ENCODE results near the gene HS3ST3A1. TPM values are rescaled to one million over a fixed set of nuclear protein-coding genes. Genes with fewer than 3 reads are reported as not detected.

HS3ST3A1 gene
- total RNA-seq, 1 experiment from 2014 or later: 10.4 TPM

GRCh38 chr17:13490427-13490826 lies 111.3 kb downstream of the HS3ST3A1 start:
- no peak overlapping the region for H3K4me3 ChIP-seq (ENCODE audit: insufficient read depth, low read depth, low read length)
- H3K36me3 ChIP-seq (replicated peaks; ENCODE audit: control insufficient read depth, insufficient read depth, low read length): no peaks in the 10 kb centered on the region
- no peak for DNase-seq
- H3K27me3 ChIP-seq (ENCODE audit: control insufficient read depth, insufficient read depth, low read length): no peaks in the 10 kb centered on the region

- H3K27me3 ChIP-seq (ENCODE audit: control insufficient read depth, insufficient read depth, low read length): no peaks in the 10 kb centered on the region
- no peak overlapping the region for H3K4me3 ChIP-seq (ENCODE audit: insufficient read depth, low read depth, low read length)
- H3K36me3 ChIP-seq (replicated peaks; ENCODE audit: control insufficient read depth, insufficient read depth, low read length): no peaks in the 10 kb centered on the region
- DNase-seq: no peak
Observed at GRCh38 chr17:13485327-13485726, 116.4 kb downstream of the HS3ST3A1 start.

GRCh38 chr17:13484020-13484419 lies 117.7 kb downstream of the HS3ST3A1 start:
- H3K27me3 ChIP-seq (ENCODE audit: control insufficient read depth, insufficient read depth, low read length): no peaks in the 10 kb centered on the region
- DNase-seq: no peak
- H3K4me3 ChIP-seq (ENCODE audit: insufficient read depth, low read depth, low read length): no peak overlapping the region
- H3K36me3 ChIP-seq (replicated peaks; ENCODE audit: control insufficient read depth, insufficient read depth, low read length): no peaks in the 10 kb centered on the region

- no peak for DNase-seq
- Histone ChIP-seq H3K36me3 (replicated peaks; ENCODE audit: control insufficient read depth, insufficient read depth, low read length) (no peaks in the 10 kb centered on the region), H3K4me3 (ENCODE audit: insufficient read depth, low read depth, low read length) (no peak overlapping the region)
Observed at GRCh38 chr17:13480877-13481276, 120.9 kb downstream of the HS3ST3A1 start.

GRCh38 chr17:13478326-13478830 lies 123.4 kb downstream of the HS3ST3A1 start:
- no peak overlapping the region for H3K4me3 ChIP-seq (ENCODE audit: insufficient read depth, low read depth, low read length)
- H3K27me3 ChIP-seq (ENCODE audit: control insufficient read depth, insufficient read depth, low read length): no peaks in the 10 kb centered on the region
- DNase-seq: no peak
- H3K36me3 ChIP-seq (replicated peaks; ENCODE audit: control insufficient read depth, insufficient read depth, low read length): no peaks in the 10 kb centered on the region

More at GRCh38 chr17:13480877-13481276, 120.9 kb downstream of the HS3ST3A1 start:
- no peaks in the 10 kb centered on the region for H3K27me3 ChIP-seq (ENCODE audit: control insufficient read depth, insufficient read depth, low read length)

GRCh38 chr17:13477180-13477611 lies 124.5 kb downstream of the HS3ST3A1 start:
- H3K36me3 ChIP-seq (replicated peaks; ENCODE audit: control insufficient read depth, insufficient read depth, low read length): no peaks in the 10 kb centered on the region
- H3K4me3 ChIP-seq (ENCODE audit: insufficient read depth, low read depth, low read length): no peak overlapping the region
- no peaks in the 10 kb centered on the region for H3K27me3 ChIP-seq (ENCODE audit: control insufficient read depth, insufficient read depth, low read length)
- no peak for DNase-seq

- Histone ChIP-seq H3K4me3 (ENCODE audit: insufficient read depth, low read depth, low read length) (no peak overlapping the region), H3K27me3 (ENCODE audit: control insufficient read depth, insufficient read depth, low read length) (no peaks in the 10 kb centered on the region), H3K36me3 (replicated peaks; ENCODE audit: control insufficient read depth, insufficient read depth, low read length) (no peaks in the 10 kb centered on the region)
- no peak for DNase-seq
Observed at GRCh38 chr17:13476720-13477119, 125.0 kb downstream of the HS3ST3A1 start.

- H3K36me3 ChIP-seq (replicated peaks; ENCODE audit: control insufficient read depth, insufficient read depth, low read length): no peaks in the 10 kb centered on the region
- no peak overlapping the region for H3K4me3 ChIP-seq (ENCODE audit: insufficient read depth, low read depth, low read length)
- no peak for DNase-seq
- H3K27me3 ChIP-seq (ENCODE audit: control insufficient read depth, insufficient read depth, low read length): no peaks in the 10 kb centered on the region
Observed at GRCh38 chr17:13475574-13476223, 126.0 kb downstream of the HS3ST3A1 start.

GRCh38 chr17:13474073-13474800 lies 127.5 kb downstream of the HS3ST3A1 start:
- Histone ChIP-seq H3K27me3 (ENCODE audit: control insufficient read depth, insufficient read depth, low read length) (no peaks in the 10 kb centered on the region), H3K36me3 (replicated peaks; ENCODE audit: control insufficient read depth, insufficient read depth, low read length) (no peaks in the 10 kb centered on the region), H3K4me3 (ENCODE audit: insufficient read depth, low read depth, low read length) (no peak overlapping the region)
- no peak for DNase-seq

- DNase-seq: no peak
- Histone ChIP-seq H3K4me3 (ENCODE audit: insufficient read depth, low read depth, low read length) (no peak overlapping the region), H3K36me3 (replicated peaks; ENCODE audit: control insufficient read depth, insufficient read depth, low read length) (no peaks in the 10 kb centered on the region), H3K27me3 (ENCODE audit: control insufficient read depth, insufficient read depth, low read length) (no peaks in the 10 kb centered on the region)
Observed at GRCh38 chr17:13465678-13466077, 136.1 kb downstream of the HS3ST3A1 start.

GRCh38 chr17:13462673-13463124 lies 139.0 kb downstream of the HS3ST3A1 start:
- no peak for DNase-seq
- Histone ChIP-seq H3K4me3 (ENCODE audit: insufficient read depth, low read depth, low read length) (no peak overlapping the region), H3K36me3 (replicated peaks; ENCODE audit: control insufficient read depth, insufficient read depth, low read length) (no peaks in the 10 kb centered on the region), H3K27me3 (ENCODE audit: control insufficient read depth, insufficient read depth, low read length) (no peaks in the 10 kb centered on the region)

- H3K36me3 ChIP-seq (replicated peaks; ENCODE audit: control insufficient read depth, insufficient read depth, low read length): no peaks in the 10 kb centered on the region
- no peak overlapping the region for H3K4me3 ChIP-seq (ENCODE audit: insufficient read depth, low read depth, low read length)
- DNase-seq: no peak
- H3K27me3 ChIP-seq (ENCODE audit: control insufficient read depth, insufficient read depth, low read length): no peaks in the 10 kb centered on the region
Observed at GRCh38 chr17:13462146-13462545, 139.6 kb downstream of the HS3ST3A1 start.

- no peak for DNase-seq
- Histone ChIP-seq H3K36me3 (replicated peaks; ENCODE audit: control insufficient read depth, insufficient read depth, low read length) (no peaks in the 10 kb centered on the region), H3K27me3 (ENCODE audit: control insufficient read depth, insufficient read depth, low read length) (no peaks in the 10 kb centered on the region), H3K4me3 (ENCODE audit: insufficient read depth, low read depth, low read length) (no peak overlapping the region)
Observed at GRCh38 chr17:13460261-13461000, 141.3 kb downstream of the HS3ST3A1 start.

GRCh38 chr17:13457783-13458182 lies 143.9 kb downstream of the HS3ST3A1 start:
- DNase-seq: no peak
- H3K36me3 ChIP-seq (replicated peaks; ENCODE audit: control insufficient read depth, insufficient read depth, low read length): no peaks in the 10 kb centered on the region

More at GRCh38 chr17:13457783-13458182, 143.9 kb downstream of the HS3ST3A1 start:
- no peaks in the 10 kb centered on the region for H3K27me3 ChIP-seq (ENCODE audit: control insufficient read depth, insufficient read depth, low read length)
- no peak overlapping the region for H3K4me3 ChIP-seq (ENCODE audit: insufficient read depth, low read depth, low read length)

Measured in H7 (cell line).